Measurements from ENCODE around the gene ILDR1. TPM values are rescaled to one million over a fixed set of nuclear protein-coding genes. Genes with fewer than 3 reads are reported as not detected.

Gene ILDR1
- total and polyA plus RNA-seq, 8 donors = 2.2 to 8.2 (median 5.2) TPM

- TF ChIP-seq CTCF (IDR thresholded peaks at IDR 0.05) = no peak
- no peak for FAIRE-seq
- peaks cover 7 to 20% (median 18%) of the 10 kb centered on the region in 3 donors for H3K4me1 ChIP-seq
- no peak for ATAC-seq
- 84 to 91% methylated on average over 2 of the region's 2 CpGs for WGBS, 2 donors
- no peaks in the 10 kb centered on the region for H3K9me3 ChIP-seq
- no peak for DNase-seq
- H3K27me3 ChIP-seq = no peaks in the 10 kb centered on the region
- no peak overlapping the region for H3K4me3 ChIP-seq
- H3K27ac ChIP-seq = no peak overlapping the region
- intact Hi-C loops (cut with DNase I) = no loop called here
- H3K36me3 ChIP-seq = no peaks in the 10 kb centered on the region
Measured at GRCh38 chr3:121981473-121981872, 40.6 kb downstream of the ILDR1 start.

- FAIRE-seq (peak; percentile 9), ATAC-seq (peak in 1 of 4 donors; percentile 20), DNase-seq (no peak)
- no peaks in the 10 kb centered on the region for H3K27me3 ChIP-seq
- 55 to 62% methylated on average over 5 of the region's 5 CpGs for WGBS, 2 donors
- peak overlapping the region in 2 of 4 donors; percentile 60 to 80 for H3K27ac ChIP-seq
- H3K9me3 ChIP-seq = no peaks in the 10 kb centered on the region
- peaks cover 14 to 31% (median 26%) of the 10 kb centered on the region in 3 donors for H3K4me1 ChIP-seq
- H3K36me3 ChIP-seq = no peaks in the 10 kb centered on the region
- TF ChIP-seq CTCF (IDR thresholded peaks at IDR 0.05) = no peak
- intact Hi-C loops (cut with DNase I) = no loop called here
- H3K4me3 ChIP-seq = no peak overlapping the region
Measured at GRCh38 chr3:121980450-121980796, 41.6 kb downstream of the ILDR1 start.

GRCh38 chr3:121979734-121980449 is 42.2 kb downstream of the ILDR1 start:
- peak in 2 of 4 donors; percentile 48 to 70 for ATAC-seq

GRCh38 chr3:121979246-121979645 is 42.8 kb downstream of the ILDR1 start:
- Histone ChIP-seq H3K36me3 (no peaks in the 10 kb centered on the region), H3K27me3 (no peaks in the 10 kb centered on the region), H3K4me3 (no peak overlapping the region), H3K27ac (peak overlapping the region in 1 of 4 donors; percentile 80), H3K4me1 (peaks cover 14 to 38% (median 29%) of the 10 kb centered on the region in 3 donors), H3K9me3 (no peaks in the 10 kb centered on the region)
- ATAC-seq (no peak), FAIRE-seq (no peak), DNase-seq (no peak)
- WGBS, 2 donors = 94 to 98% methylated on average over 2 of the region's 2 CpGs
- TF ChIP-seq CTCF (IDR thresholded peaks at IDR 0.05) = no peak
- intact Hi-C loops (cut with DNase I) = no loop called here

More at GRCh38 chr3:121979734-121980449, 42.2 kb downstream of the ILDR1 start:
- no peak for DNase-seq
- Histone ChIP-seq H3K4me1 (peaks cover 14 to 36% (median 29%) of the 10 kb centered on the region in 3 donors), H3K27me3 (no peaks in the 10 kb centered on the region), H3K9me3 (no peaks in the 10 kb centered on the region), H3K4me3 (no peak overlapping the region), H3K36me3 (no peaks in the 10 kb centered on the region), H3K27ac (peak overlapping the region in 2 of 4 donors; percentile 60 to 80)
- TF ChIP-seq CTCF (IDR thresholded peaks at IDR 0.05) = no peak
- FAIRE-seq = peak; percentile 75
- intact Hi-C loops (cut with DNase I) = no loop called here

- no peaks in the 10 kb centered on the region for H3K27me3 ChIP-seq
- peaks cover 14 to 38% (median 29%) of the 10 kb centered on the region in 3 donors for H3K4me1 ChIP-seq
- H3K9me3 ChIP-seq = no peaks in the 10 kb centered on the region
- peak overlapping the region in 2 of 4 donors; percentile 32 to 53 for H3K27ac ChIP-seq
- WGBS, 2 donors = 33 to 38% methylated on average over 1 of the region's 1 CpG
- TF ChIP-seq CTCF (IDR thresholded peaks at IDR 0.05) = no peak
- FAIRE-seq (no peak), ATAC-seq (peak; percentile 53 to 68 (median 60)), DNase-seq (no peak)
- H3K4me3 ChIP-seq = no peak overlapping the region
- intact Hi-C loops (cut with DNase I) = no loop called here
- no peaks in the 10 kb centered on the region for H3K36me3 ChIP-seq
Measured at GRCh38 chr3:121976727-121977126, 45.3 kb downstream of the ILDR1 start.
